Hematopoietic multipotent progenitor cell treated with erythropoietin and hydrocortisone succinate and interleukin-3 and kit ligand, for 8 days (in vitro differentiated cells): ENCODE measurements around the gene SATB2.

Experiments used
- DNase-seq: peaks from one replicate; pipeline ENCODE4 v3.0.0-alpha.2; 2015

SATB2 gene

GRCh38 chr2:199388728-199389268, 68.9 kb downstream of the SATB2 start:
- DNase-seq = no peak

- DNase-seq = no peak
Observed at GRCh38 chr2:199384043-199384442, 73.7 kb downstream of the SATB2 start.

- DNase-seq = no peak
Observed at GRCh38 chr2:199383021-199383420, 74.7 kb downstream of the SATB2 start.

- no peak for DNase-seq
Observed at GRCh38 chr2:199382091-199382490, 75.6 kb downstream of the SATB2 start.

- no peak for DNase-seq
Observed at GRCh38 chr2:199381531-199381930, 76.2 kb downstream of the SATB2 start.

GRCh38 chr2:199378948-199379650, 78.6 kb downstream of the SATB2 start:
- no peak for DNase-seq

- DNase-seq = no peak
Observed at GRCh38 chr2:199370150-199370780, 87.5 kb downstream of the SATB2 start.

- DNase-seq = no peak
Observed at GRCh38 chr2:199366406-199366805, 91.3 kb downstream of the SATB2 start.

- DNase-seq = no peak
Observed at GRCh38 chr2:199364153-199364552, 93.6 kb downstream of the SATB2 start.

GRCh38 chr2:199356412-199356811, 101.3 kb downstream of the SATB2 start:
- DNase-seq = no peak

GRCh38 chr2:199348871-199349270, 108.9 kb downstream of the SATB2 start:
- no peak for DNase-seq

- DNase-seq = no peak
Observed at GRCh38 chr2:199344012-199344411, 113.7 kb downstream of the SATB2 start.

- no peak for DNase-seq
Observed at GRCh38 chr2:199342334-199342733, 115.4 kb downstream of the SATB2 start.

- no peak for DNase-seq
Observed at GRCh38 chr2:199341123-199341522, 116.6 kb downstream of the SATB2 start.

- DNase-seq = no peak
Observed at GRCh38 chr2:199339891-199340605, 117.7 kb downstream of the SATB2 start.

GRCh38 chr2:199336546-199336945, 121.2 kb downstream of the SATB2 start:
- no peak for DNase-seq

GRCh38 chr2:199335502-199335901, 122.2 kb downstream of the SATB2 start:
- no peak for DNase-seq

- no peak for DNase-seq
Observed at GRCh38 chr2:199329466-199329865, 128.3 kb downstream of the SATB2 start.

GRCh38 chr2:199329031-199329430, 128.7 kb downstream of the SATB2 start:
- DNase-seq = no peak

- no peak for DNase-seq
Observed at GRCh38 chr2:199325881-199326280, 131.9 kb downstream of the SATB2 start.

GRCh38 chr2:199322151-199322550, 135.6 kb downstream of the SATB2 start:
- no peak for DNase-seq

GRCh38 chr2:199317646-199318045, 140.1 kb downstream of the SATB2 start:
- DNase-seq = no peak

GRCh38 chr2:199316851-199317250, 140.9 kb downstream of the SATB2 start:
- DNase-seq = no peak
